Heart left ventricle (tissue), 16 donors: ENCODE results near the gene TUBG2. TPM values are rescaled to one million over a fixed set of nuclear protein-coding genes. Genes with fewer than 3 reads are reported as not detected.
"Not testable (repeated sequence)": the region's sequence is repeated elsewhere in the genome, so short reads cannot be mapped to it uniquely, and the experiment has no call there.

ENCODE experiments used
- ATAC-seq, 4 donors: fragments of 200-7000 bp; cut with Tn5 transposase; one replicate each; pipeline ENCODE4 v1.9.1; 2020 to 2022; ENCODE audit warnings: moderate library complexity in 4 of 4, mild to moderate bottlenecking in 3 of 4, moderate number of reproducible peaks in 1 of 4
- DNase-seq, 5 donors: peaks; one replicate each; pipeline ENCODE4 v3.0.0-alpha.2; 2020
- H3K27ac ChIP-seq, 12 donors: fragments of 200-600 bp; sonication (generic) in 4 of 12; one replicate each; pipeline versions ENCODE4 v1.5.0 to v1.8.0; 2016 to 2022; ENCODE audit warnings: mild to moderate bottlenecking in 2 of 12
- H3K27me3 ChIP-seq, 9 donors: fragments of 200-600 bp; sonication (generic) in 2 of 9; one replicate each; pipeline versions ENCODE4 v1.5.1 to v1.8.0; 2016 to 2022; ENCODE audit warnings: mild to moderate bottlenecking in 3 of 9
- H3K36me3 ChIP-seq, 9 donors: fragments of 200-600 bp; sonication (generic) in 2 of 9; one replicate each; pipeline versions ENCODE4 v1.5.0 to v1.8.0; 2018 to 2022; ENCODE audit warnings: mild to moderate bottlenecking in 2 of 9
- H3K4me1 ChIP-seq, 12 donors: fragments of 200-600 bp; sonication (generic) in 4 of 12; one replicate each; pipeline versions ENCODE4 v1.5.0 to v1.8.0; 2016 to 2022; ENCODE audit warnings: mild to moderate bottlenecking in 3 of 12
- H3K4me3 ChIP-seq, 12 donors: fragments of 200-600 bp; sonication (generic) in 4 of 12; one replicate each; pipeline versions ENCODE4 v1.5.0 to v1.8.0; 2017 to 2022; ENCODE audit warnings: mild to moderate bottlenecking in 9 of 12, moderate library complexity in 4 of 12
- H3K9me3 ChIP-seq, 12 donors: fragments of 200-600 bp; sonication (generic) in 4 of 12; one replicate each; pipeline versions ENCODE4 v1.5.0 to v1.8.0; 2016 to 2022; ENCODE audit warnings: mild to moderate bottlenecking in 1 of 12
- POLR2A ChIP-seq, 2 donors: fragments of 450-650 bp; IDR thresholded peaks; one replicate each; pipeline ENCODE4 v1.6.1; 2017; ENCODE audit warnings: antibody characterized with exemption in 2 of 2, mild to moderate bottlenecking in 2 of 2, moderate library complexity in 2 of 2
- WGBS, 4 donors: extraction: QIAGEN DNeasy Blood & Tissue Kit in 2 of 4; methylation state at CpG; one replicate each; pipeline versions ENCODE4 v1.1.5 to v1.1.7; 2013 to 2018; 5-methylcytosine and 5-hydroxymethylcytosine counted together
- intact Hi-C, 10 donors: fragments of 100-400 bp; cut with DNase I; formaldehyde crosslinking; loops; one replicate each; pipeline versions ENCODE4 v1.11.1 to v1.14.2; 2022
- long read RNA-seq, 3 donors: library from polyadenylated mRNA; unstranded; transcript quantifications; one replicate each; pipeline ENCODE4 v2.0.0, GENCODE V29; 2020 to 2021
- polyA plus RNA-seq, 2 donors: library from polyadenylated mRNA; stranded (reverse); fragments of 200-250 nt; gene quantifications; one replicate each; pipeline ENCODE4 v1.2.3, GENCODE V29; 2013
- total RNA-seq, 9 donors: library from RNA; depleted of rRNA in 2 of 9; stranded (reverse); fragments of >200 nt in 2 of 9; fragmentation: NEBNext Ultra II Directional in 3 of 9; extraction: Animal tissue kit (Norgen Biotek cat#: 25700) in 3 of 9; gene quantifications; one replicate each; pipeline versions ENCODE4 v1.1.0 to v1.2.4, GENCODE V29; 2016 to 2023
- TF ChIP-seq, protein P1 (sequence below), 12 donors: fragments of 200-600 bp; sonication (generic) in 4 of 12; IDR thresholded peaks; one replicate each; pipeline versions ENCODE4 v1.5.0 to v1.8.0; 2018 to 2022; ENCODE audit warnings: antibody characterized with exemption in 12 of 12, mild to moderate bottlenecking in 5 of 12
- donor health status: ischemic (EF 13 %, LVEDD 7.1; RV severe dilation, severe dysfunction).
- donor health status: healthy with polysubstance abuse.
- donor health status: DM: no; HTN: yes; CAD: no.
- donor health status: DM: no; HTN: no; CAD: no.
- donor health status: ischemic (EF 25% LVEDD 6.9; RV normal size, moderate dysfunction).
- donor health status: ischemic (EF 25% LVEDD 5.7; RV mildly dilated, moderate dysfunction).
- donor health status: healthy.
- donor health status: DM: yes; HTN: yes; CAD: no.
- donor health status: ischemic (EF 35%, LVEDD 5.7; RV mildly dilated, moderate dysfunction).
- donor health status: nonischemic (EF 11% LVEDD 7.7; RV severe dilation, severe dysfunction).
- donor health status: DM: yes; HTN: yes; CAD: no.
- donor health status: PGD.
- donor health status: ischemic (EF 29% LVEDD 5.4; RV normal size, mild dysfunction).
- donor health status: nonischemic (EF 23%, LVEDD 6.1; RV moderate dilation, normal function).

TUBG2 gene
- total RNA-seq = 10 to 100 TPM; 11.0 to 28.2 (median 16.7) TPM
- 10 to 100 TPM in 1 of 2 donors, 1 to 10 TPM in 1; 8.6 to 15.3 TPM for polyA plus RNA-seq
- long read RNA-seq, donor 1, transcript TUBG2-201 (11 exons, 1,761 nt) = major isoform, 17 of 42 reads
- long read RNA-seq, donor 1, partial matches to known transcripts = 16 of 42 reads
- long read RNA-seq, donor 1, other reads (novel, unspliced or antisense) = 9 of 42 reads
- long read RNA-seq, donor 2, transcript TUBG2-201 (11 exons, 1,761 nt) = major isoform, 23 of 57 reads
- long read RNA-seq, donor 2, partial matches to known transcripts = 17 of 57 reads
- long read RNA-seq, donor 2, other reads (novel, unspliced or antisense) = 17 of 57 reads
- long read RNA-seq, donor 3, partial matches to known transcripts = 13 of 19 reads
- long read RNA-seq, donor 3, other reads (novel, unspliced or antisense) = 3 of 19 reads

DNA sequence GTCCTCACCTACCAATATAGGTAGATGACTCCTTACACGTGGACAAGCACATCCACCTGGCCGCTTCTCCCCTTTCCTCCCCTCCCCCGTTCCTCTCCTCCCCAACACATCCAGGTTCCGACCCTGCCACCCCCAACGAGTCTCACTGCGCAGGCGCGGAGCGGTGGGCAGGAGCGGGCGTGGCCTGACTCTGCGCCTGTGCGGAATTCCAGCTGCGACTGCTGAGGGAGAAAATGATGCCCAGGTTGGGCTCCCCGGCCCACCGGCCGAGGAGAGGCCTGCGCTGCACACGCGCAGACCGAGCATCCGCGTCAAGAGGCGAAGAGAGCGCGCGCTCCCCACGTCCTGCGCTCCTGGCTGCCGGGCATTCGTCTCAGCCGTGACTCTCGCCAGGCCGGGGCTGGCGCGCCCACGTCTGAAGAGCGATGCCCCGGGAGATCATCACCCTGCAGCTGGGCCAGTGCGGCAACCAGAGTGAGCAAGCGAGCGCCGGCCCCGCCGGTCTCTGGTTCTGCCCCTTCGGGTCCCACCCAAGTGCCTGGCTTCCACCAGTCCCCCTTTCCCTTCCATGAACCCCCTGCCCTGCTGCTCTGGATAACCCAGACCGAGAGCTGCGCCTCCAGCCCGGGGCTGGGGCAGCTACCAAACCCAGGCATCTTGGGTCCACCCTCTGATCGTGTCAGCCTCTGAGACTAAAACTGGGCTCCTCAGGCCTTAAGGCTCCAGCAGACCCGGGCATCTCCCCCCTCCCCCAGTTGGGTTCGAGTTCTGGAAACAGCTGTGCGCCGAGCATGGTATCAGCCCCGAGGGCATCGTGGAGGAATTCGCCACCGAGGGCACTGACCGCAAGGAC lies at the start of gene TUBG2:
Gene TUBG2, plus strand, starts transcription at position 206 of the 853 bp plus-strand sequence. Its CDS starts 220 bp downstream, at position 426.
- Histone ChIP-seq H3K36me3 (peaks cover 0 to 33% (median 12%) of the 10 kb centered on the region in 9 donors), H3K27ac (peak within 1 kb of the TSS in 11 of 12 donors; percentile 65 to 88 (median 80)), H3K4me1 (peaks cover 0 to 26% (median 9%) of the 10 kb centered on the region in 12 donors), H3K4me3 (peak within 1 kb of the TSS; percentile 54 to 94 (median 74)), H3K27me3 (no peaks in the 10 kb centered on the region), H3K9me3 (no peaks in the 10 kb centered on the region)
- DNase-seq (peak; percentile 89 to 94 (median 92)), ATAC-seq (peak; percentile 89 to 97 (median 95))
- intact Hi-C loops = loop anchor here in 3 of 10 donors (5.0 kb wide), 2 partner anchors 37 to 42 kb away; no protein-coding TSS in a partner anchor
- TF ChIP-seq, protein P1, sequence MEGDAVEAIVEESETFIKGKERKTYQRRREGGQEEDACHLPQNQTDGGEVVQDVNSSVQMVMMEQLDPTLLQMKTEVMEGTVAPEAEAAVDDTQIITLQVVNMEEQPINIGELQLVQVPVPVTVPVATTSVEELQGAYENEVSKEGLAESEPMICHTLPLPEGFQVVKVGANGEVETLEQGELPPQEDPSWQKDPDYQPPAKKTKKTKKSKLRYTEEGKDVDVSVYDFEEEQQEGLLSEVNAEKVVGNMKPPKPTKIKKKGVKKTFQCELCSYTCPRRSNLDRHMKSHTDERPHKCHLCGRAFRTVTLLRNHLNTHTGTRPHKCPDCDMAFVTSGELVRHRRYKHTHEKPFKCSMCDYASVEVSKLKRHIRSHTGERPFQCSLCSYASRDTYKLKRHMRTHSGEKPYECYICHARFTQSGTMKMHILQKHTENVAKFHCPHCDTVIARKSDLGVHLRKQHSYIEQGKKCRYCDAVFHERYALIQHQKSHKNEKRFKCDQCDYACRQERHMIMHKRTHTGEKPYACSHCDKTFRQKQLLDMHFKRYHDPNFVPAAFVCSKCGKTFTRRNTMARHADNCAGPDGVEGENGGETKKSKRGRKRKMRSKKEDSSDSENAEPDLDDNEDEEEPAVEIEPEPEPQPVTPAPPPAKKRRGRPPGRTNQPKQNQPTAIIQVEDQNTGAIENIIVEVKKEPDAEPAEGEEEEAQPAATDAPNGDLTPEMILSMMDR (IDR thresholded peaks at IDR 0.05) = peak in 1 of 12 donors; percentile 10
- TF ChIP-seq POLR2A (IDR thresholded peaks at IDR 0.05) = peak in 1 of 2 donors; percentile 77
- WGBS, 4 donors = 2 to 4% (median 2%) methylated on average over 30 to 59 of the region's 59 CpGs

DNA sequence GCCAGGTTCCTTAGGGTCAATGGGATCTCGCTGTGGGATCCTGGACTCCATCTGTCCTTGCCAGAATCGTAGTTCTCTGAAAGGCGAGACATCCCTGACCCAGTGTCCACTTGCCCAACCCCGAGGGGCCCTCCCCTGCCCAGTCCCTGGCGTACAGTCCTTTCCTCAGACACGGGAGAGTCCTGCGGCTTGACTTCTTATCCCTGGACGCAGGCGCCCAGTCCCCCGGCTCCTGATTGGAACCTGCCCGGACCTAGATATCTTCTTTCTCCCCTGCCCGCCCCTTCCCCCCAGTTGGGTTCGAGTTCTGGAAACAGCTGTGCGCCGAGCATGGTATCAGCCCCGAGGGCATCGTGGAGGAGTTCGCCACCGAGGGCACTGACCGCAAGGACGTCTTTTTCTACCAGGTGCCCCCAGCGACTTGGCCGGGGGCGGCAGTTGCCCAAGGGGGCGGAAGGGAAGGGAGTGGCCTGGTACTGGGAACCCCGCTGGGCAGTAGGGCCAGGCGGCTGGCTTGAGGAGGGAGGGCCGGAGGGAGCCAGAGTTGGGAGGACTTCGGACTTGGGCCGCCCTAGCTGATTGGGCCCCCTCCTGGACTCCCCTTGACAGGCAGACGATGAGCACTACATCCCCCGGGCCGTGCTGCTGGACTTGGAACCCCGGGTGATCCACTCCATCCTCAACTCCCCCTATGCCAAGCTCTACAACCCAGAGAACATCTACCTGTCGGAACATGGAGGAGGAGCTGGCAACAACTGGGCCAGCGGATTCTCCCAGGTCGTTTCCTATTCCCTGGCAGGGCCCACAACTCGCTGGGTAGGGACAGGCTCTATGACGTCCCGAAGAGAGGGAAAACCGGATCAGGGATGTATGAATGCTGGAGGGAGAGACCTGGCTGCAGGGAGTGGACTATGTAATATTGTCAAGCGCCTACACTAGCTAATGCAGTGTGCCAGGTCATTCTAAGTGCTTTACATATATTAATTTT lies 49.0 kb upstream of the TUBG2 start:
- peaks cover 0 to 44% (median 34%) of the 10 kb centered on the region in 9 donors for H3K36me3 ChIP-seq
- H3K9me3 ChIP-seq, H3K27me3 ChIP-seq: not testable (repeated sequence)
- H3K4me3 ChIP-seq = peak overlapping the region; percentile 53 to 96 (median 86)
- H3K4me1 ChIP-seq = peaks cover 3 to 42% (median 33%) of the 10 kb centered on the region in 12 donors
- WGBS, 4 donors = 12 to 18% (median 13%) methylated on average over 19 to 35 of the region's 42 CpGs
- intact Hi-C loops = loop anchor here in 9 of 10 donors (1.0 to 10.0 kb wide), 10 partner anchors 31 to 155 kb away; partner anchors contain the start of genes CCR10 (in 3 of the 9), CNTNAP1 (in 3 of the 9), PLEKHH3 (in 2 of the 9) and PSMC3IP (in 1 of the 9)
- DNase-seq (peak in 2 of 5 donors; percentile 59 to 71), ATAC-seq (peak in 3 of 4 donors; percentile 7 to 51 (median 44))
- H3K27ac ChIP-seq = peak overlapping the region; percentile 43 to 97 (median 90)

DNA sequence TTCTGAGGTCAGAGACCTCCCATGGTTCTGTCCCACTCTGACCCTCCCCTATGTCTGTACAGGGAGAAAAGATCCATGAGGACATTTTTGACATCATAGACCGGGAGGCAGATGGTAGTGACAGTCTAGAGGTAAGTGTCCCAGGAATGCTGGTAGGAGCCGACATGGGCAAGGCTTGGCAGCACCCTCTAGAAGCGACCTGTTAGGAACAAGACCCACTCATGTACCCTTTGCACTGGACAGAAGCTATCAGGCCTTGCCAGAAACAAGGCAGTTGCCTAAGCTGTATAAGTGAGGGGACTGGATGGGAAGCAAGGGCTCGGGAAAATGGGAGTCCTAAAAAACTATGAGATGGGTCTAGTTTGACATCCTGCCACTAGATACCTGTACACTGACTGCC lies 47.1 kb upstream of the TUBG2 start:
- H3K4me3 ChIP-seq = no peak overlapping the region
- DNase-seq (no peak), ATAC-seq (no peak)
- TF ChIP-seq POLR2A (IDR thresholded peaks at IDR 0.05) = no peak
- TF ChIP-seq, protein P1 (IDR thresholded peaks at IDR 0.05) = no peak
- no peaks in the 10 kb centered on the region for H3K27me3 ChIP-seq
- H3K9me3 ChIP-seq = no peaks in the 10 kb centered on the region
- intact Hi-C loops = loop anchor here in 2 of 10 donors (5.0 to 10.0 kb wide), 2 partner anchors 40 to 63 kb away; partner anchors contain the start of gene PLEKHH3 (in 1 of the 2)
- H3K27ac ChIP-seq = no peak overlapping the region
- H3K36me3 ChIP-seq = peaks cover 0 to 47% (median 43%) of the 10 kb centered on the region in 9 donors
- H3K4me1 ChIP-seq = peaks cover 3 to 28% (median 15%) of the 10 kb centered on the region in 12 donors
- WGBS, 4 donors = 95 to 98% (median 96%) methylated on average over 4 of the region's 4 CpGs
